ENCODE data around the gene XG.
"Not testable (repeated sequence)": the region's sequence is repeated elsewhere in the genome, so short reads cannot be mapped to it uniquely, and the experiment has no call there.

XG gene

DNA sequence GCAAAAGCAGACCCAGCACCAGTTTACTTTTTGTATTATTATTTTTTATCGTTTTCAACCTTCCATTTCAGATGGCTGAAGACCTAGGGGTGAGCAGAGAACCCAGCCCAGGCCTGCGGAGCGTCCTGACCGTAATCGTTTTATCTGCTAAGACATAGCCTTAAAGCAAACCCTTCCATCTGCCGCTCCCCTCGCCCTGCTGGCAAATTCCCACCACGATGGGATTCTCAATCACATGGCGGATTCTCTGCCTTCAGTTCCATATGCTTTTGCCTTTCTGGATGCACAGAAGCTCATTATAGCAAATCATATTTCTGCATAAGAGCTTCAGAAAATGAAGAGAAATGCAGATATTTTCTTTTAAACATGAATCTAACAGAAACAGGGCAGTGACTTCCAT, 18.6 kb upstream of the XG start:
- DNase-seq (ENCODE audit: low read depth in 2 of 2), result no peak

DNA sequence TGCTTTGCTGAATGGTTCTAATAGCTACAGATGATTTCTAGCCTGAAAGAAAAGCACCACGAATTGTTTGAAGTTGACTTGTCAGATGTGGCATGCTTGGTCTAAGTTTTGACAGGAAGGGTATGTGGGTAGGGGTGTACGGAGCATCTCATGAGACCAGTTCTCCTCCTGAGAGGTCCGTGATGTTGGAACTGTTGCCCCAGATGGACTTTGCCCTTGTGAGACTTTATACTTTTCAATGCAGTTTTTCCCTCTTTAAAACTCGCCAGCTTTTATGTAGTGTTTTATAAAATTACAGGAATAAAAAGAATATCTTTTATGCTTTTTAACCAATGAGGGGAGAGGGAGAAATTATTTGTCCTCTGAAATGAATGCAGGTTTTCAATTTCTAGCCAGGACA, 16.6 kb upstream of the XG start:
- DNase-seq (ENCODE audit: low read depth in 2 of 2), result no peak

DNA sequence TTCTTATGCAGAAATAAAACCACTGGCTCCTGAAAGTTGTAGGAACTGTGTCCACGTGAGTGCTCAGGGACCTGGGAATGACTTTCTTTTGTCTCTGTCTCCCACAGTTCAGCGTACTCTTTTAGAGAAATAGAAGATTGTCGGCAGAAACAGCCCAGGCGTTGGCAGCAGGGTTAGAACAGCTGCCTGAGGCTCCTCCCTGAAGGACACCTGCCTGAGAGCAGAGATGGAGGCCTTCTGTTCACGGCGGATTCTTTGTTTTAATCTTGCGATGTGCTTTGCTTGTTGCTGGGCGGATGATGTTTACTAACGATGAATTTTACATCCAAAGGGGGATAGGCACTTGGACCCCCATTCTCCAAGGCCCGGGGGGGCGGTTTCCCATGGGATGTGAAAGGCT, 11.2 kb upstream of the XG start:
- DNase-seq (ENCODE audit: low read depth in 2 of 2), result no peak

GRCh38 chrX:2741386-2741785, 10.5 kb upstream of the XG start:
- no peak for DNase-seq (ENCODE audit: low read depth in 2 of 2)

DNA sequence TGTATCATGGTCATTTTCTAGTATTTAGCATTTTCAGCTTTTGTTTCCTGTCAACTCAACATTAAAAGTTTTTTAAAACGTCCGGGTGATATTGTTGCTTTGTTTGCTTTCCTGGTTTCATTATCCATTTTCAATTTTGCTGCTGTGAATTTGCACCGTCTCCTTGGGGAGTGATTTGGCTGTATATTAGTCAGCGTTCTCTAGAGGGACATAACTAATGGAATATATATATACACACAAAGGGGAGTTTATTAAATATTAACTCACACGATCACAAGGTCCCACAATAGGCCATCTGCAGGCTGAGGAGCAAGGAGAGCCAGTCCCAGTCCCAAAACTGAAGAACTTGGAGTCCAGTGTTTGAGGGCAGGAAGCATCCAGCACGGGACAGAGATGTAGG, 5.6 kb upstream of the XG start:
- not testable (repeated sequence) for DNase-seq (ENCODE audit: low read depth in 2 of 2)

DNA sequence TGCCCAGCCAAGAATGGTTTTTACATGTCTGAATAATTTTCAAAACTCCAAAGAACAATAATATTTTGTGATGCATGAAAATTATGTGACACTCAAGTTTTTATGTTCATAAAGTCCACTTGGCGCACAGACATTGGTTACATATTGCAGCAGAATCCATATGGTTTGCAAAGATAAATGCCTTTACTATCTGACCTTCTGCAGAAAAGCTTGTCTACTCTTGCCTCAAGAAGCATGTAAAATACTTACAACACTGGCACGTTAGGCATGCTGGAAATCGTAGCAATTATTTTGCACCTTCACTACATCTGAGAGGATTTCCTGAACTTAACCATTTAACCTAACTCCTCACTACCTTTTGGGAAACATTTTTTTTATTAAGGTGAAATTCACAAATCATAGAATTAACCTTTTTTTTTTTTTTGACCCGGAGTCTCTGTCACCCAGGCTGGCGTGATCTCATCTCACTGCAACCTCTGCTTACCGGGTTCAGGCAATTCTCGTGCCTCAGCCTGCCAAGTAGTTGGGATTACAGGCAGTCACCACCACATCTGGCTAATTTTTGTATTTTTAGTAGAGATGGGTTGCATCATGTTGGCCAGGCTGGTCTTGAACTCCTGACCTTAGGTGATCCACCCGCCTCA, 3.5 kb upstream of the XG start:
- DNase-seq (ENCODE audit: low read depth in 2 of 2), result no peak

DNA sequence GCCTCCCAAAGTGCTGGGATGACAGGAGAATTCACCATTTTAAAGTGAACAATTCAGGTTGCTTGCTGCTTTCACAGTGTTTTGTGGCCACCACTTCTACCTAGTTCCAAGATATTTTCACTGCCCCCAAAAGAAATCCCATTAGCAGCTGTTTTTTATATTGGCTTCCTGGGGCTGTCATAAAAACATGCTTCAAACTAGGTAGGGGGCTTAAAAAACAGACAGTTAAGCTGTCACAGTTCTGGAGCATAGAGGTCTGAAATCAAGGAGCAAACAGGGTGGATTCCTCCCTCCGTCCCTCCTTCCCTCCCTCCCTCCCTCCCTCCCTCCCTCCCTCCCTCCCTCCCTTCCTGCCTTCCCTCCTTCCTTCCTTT, 3.0 kb upstream of the XG start:
- DNase-seq (ENCODE audit: low read depth in 2 of 2), result no peak

DNA sequence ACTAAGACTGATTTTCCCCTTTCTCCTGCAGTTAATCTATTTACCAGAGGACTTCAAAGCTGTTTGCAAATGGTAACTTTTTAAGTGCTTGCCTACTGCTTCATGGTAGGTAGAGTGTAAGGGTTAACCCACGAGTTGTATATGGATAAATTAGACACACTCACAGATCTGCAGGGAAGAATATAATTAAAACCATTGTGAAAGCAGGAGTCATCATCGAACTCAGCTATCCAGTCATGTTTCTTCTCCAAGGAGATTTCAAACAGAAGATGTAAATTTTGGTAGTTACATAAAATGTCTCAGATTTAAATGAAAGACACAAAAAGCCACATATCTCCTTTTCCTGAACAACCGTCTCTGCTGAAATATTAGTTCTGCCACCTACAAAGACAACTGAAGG, 549 bp upstream of the XG start:
- DNase-seq (ENCODE audit: low read depth in 2 of 2), result peak in 1 of 2 experiments; percentile 8

- peak; percentile 33 to 38 for DNase-seq (ENCODE audit: low read depth in 2 of 2)
These were observed 601 bp downstream of the XG start for GRCh38 chrX:2752441-2752840.

- DNase-seq (ENCODE audit: low read depth in 2 of 2), result not testable (repeated sequence)
These were observed 3.4 kb downstream of the XG start for GRCh38 chrX:2755163-2755715.

- no peak for DNase-seq (ENCODE audit: low read depth in 2 of 2)
These were observed 4.7 kb downstream of the XG start for GRCh38 chrX:2756548-2756947.

DNA sequence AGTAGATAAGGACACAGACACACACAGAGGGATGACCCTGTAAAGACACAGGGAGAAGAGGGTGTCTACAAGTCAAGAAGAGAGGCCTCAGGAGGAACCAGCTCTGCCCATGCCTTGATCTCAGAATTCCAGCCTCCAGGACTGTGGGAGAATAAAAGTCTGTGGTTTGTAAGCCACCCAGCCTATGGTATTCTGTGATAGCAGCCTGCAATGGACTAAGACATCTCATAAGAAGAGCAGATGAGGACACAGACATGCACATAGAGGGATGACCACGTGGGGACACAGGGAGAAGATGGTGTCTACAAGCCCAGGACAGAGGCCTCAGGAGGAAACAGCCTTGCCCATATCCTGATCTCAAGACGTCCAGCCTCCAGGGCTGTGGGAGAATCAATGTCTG, 9.4 kb downstream of the XG start:
- DNase-seq (ENCODE audit: low read depth in 2 of 2), result no peak

DNA sequence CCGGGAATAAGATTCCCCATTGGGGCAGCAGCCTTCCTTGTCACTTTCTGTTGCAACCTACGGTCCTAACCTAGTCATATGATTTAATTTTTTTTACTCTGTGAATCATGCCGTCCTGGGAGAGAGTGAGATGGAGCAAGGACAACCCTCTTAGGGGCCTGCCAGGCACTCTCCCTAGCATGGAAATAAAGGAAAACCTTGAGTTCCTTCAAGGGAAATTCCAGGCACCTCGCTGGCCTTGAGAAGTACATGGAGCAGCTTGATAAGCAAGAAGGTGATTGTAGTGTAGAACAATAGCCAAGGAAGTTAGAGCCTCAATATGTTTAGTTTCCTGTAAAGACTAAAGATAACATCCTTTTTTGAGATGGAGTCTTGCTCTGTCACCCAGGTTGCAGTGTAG, 10.8 kb downstream of the XG start:
- DNase-seq (ENCODE audit: low read depth in 2 of 2), result not testable (repeated sequence)

- not testable (repeated sequence) for DNase-seq (ENCODE audit: low read depth in 2 of 2)
These were observed 13.1 kb downstream of the XG start for GRCh38 chrX:2764766-2765548.

- no peak for DNase-seq (ENCODE audit: low read depth in 2 of 2)
These were observed 13.7 kb downstream of the XG start for GRCh38 chrX:2765549-2765830.

- peak in 1 of 2 experiments; percentile 37 for DNase-seq (ENCODE audit: low read depth in 2 of 2)
These were observed 15.1 kb downstream of the XG start for GRCh38 chrX:2766906-2767305.

DNA sequence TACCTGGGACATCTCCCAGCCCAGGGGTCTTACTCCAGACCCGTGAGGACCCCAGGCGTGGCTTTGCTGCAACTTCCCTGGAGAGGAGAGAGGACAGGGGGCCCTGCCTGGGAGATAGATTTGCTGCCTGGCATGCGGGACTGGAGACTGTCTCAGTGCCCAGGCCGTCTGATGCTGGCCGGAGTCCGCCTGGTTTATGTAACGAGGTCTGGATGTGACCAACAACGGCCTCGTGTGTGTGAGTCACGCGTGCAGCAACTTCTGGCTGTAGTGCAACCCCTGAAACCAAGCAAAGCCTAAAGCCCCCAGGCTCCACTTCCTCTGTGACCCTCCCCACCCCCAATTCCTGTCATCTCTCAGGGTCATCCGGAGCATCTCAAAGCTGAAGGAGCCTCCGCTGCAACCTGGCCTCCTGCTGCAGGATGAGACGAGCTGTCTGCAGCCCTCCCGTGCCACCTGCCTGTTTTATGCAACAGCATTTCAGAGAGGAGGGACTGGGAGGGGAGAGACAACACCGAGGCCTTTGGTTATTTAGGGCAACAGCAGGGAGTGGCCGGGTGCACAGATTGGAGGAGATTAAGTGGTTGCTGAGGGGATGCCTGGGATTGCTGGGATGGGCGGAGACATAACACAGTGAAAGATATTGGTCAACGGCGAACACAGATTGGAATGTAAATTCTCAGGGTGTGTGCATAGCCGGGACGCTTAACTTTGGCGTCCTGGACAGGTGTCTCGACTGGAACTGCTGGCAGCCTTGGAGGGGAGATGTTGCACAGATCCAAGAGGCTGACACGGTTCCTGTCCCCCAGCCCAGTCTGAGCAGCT, 16.0 kb downstream of the XG start:
- DNase-seq (ENCODE audit: low read depth in 2 of 2), result no peak

GRCh38 chrX:2769615-2770014, 17.8 kb downstream of the XG start:
- DNase-seq (ENCODE audit: low read depth in 2 of 2), result no peak

- DNase-seq (ENCODE audit: low read depth in 2 of 2), result not testable (repeated sequence)
These were observed 21.6 kb downstream of the XG start for GRCh38 chrX:2773166-2774055.

GRCh38 chrX:2774057-2774456, 22.2 kb downstream of the XG start:
- no peak for DNase-seq (ENCODE audit: low read depth in 2 of 2)

GRCh38 chrX:2774776-2775175, 22.9 kb downstream of the XG start:
- DNase-seq (ENCODE audit: low read depth in 2 of 2), result no peak

Data from fibroblast of skin of left biceps (primary cell).